SK-N-SH (cell line): Measurements from ENCODE around the gene RAMACL.

Source experiments
- CHD2 ChIP-seq: fragments of 150-350 bp; IDR thresholded peaks from 2 replicates; pipeline ENCODE4 v1.6.1; 2018; ENCODE audit warnings: low read length; ENCODE audit not compliant: partially characterized antibody
- NFIC ChIP-seq: IDR thresholded peaks from 2 replicates; pipeline ENCODE4 v1.4.0; 2012; ENCODE audit warnings: borderline replicate concordance

DNA sequence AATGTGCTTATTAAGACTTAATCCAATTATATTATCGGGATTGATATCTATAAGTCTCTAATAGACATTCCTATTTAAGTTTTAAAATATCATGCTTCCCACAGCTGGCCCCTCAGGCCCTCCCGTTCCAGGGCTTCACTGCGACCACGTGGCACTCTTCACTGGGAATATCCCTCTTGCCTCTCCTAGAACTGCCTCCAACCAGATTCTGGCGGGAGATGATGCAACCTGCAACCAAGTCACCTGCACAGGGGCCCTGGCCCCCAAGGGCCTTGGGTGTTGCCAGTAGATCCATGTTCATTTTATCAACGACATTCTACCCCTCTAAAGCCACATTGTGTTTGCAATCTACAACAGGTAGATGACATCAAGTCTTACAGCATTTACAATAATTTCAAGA, 18.4 kb upstream of the RAMACL start:
- no peak for TF ChIP-seq NFIC
- TF ChIP-seq CHD2 = no peak
